Loucy (cell line): ENCODE results near the gene ARMH3.

Experiments used
- H2AFZ ChIP-seq: fragments of 200-600 bp; sonication (generic); 2 replicates; pipeline ENCODE4 v1.6.0; 2016; ENCODE audit warnings: antibody characterized with exemption, mild to moderate bottlenecking, low read length, moderate library complexity
- H3F3A ChIP-seq: fragments of 200-600 bp; 2 replicates; pipeline ENCODE4 v1.6.0; 2016; ENCODE audit warnings: antibody characterized with exemption, low read depth, mild to moderate bottlenecking
- H3K27me3 ChIP-seq: fragments of 200-600 bp; sonication (generic); 2 replicates; pipeline ENCODE4 v1.6.1; 2014; ENCODE audit warnings: low read length, mild to moderate bottlenecking; ENCODE audit not compliant: insufficient read depth, poor library complexity, severe bottlenecking
- H3K36me3 ChIP-seq: fragments of 200-600 bp; sonication (generic); 2 replicates; pipeline ENCODE4 v1.6.1; 2016; ENCODE audit warnings: low read length; ENCODE audit not compliant: insufficient read depth
- H3K4me1 ChIP-seq: fragments of 200-600 bp; sonication (generic); 2 replicates; pipeline ENCODE4 v1.5.1; 2014; ENCODE audit warnings: low read length, mild to moderate bottlenecking; ENCODE audit not compliant: insufficient read depth, poor library complexity, severe bottlenecking
- H3K4me2 ChIP-seq: fragments of 200-600 bp; sonication (generic); 2 replicates; pipeline ENCODE4 v1.6.0; 2014; ENCODE audit warnings: antibody characterized with exemption, low read length, low read depth, mild to moderate bottlenecking; ENCODE audit not compliant: poor library complexity, severe bottlenecking
- H3K4me3 ChIP-seq: fragments of 200-600 bp; sonication (generic); 2 replicates; pipeline ENCODE4 v1.5.1; 2014; ENCODE audit warnings: low read length, mild to moderate bottlenecking, mixed read lengths; ENCODE audit not compliant: poor library complexity, severe bottlenecking
- H3K79me2 ChIP-seq: fragments of 200-600 bp; sonication (generic); 2 replicates; pipeline ENCODE4 v1.6.1; 2014; ENCODE audit warnings: low read length; ENCODE audit not compliant: insufficient read depth
- H3K9ac ChIP-seq: fragments of 200-600 bp; sonication (generic); 2 replicates; pipeline ENCODE4 v1.6.0; 2014; ENCODE audit warnings: mild to moderate bottlenecking, low read depth, low read length, moderate library complexity; ENCODE audit not compliant: poor library complexity, severe bottlenecking
- H3K9me2 ChIP-seq: fragments of 200-600 bp; sonication (generic); replicated peaks from 2 replicates; pipeline ENCODE4 v1.6.1; 2016; ENCODE audit warnings: low read depth, low read length, mixed read lengths
- H3K9me3 ChIP-seq: fragments of 200-600 bp; sonication (generic); 2 replicates; pipeline ENCODE4 v1.6.1; 2014; ENCODE audit warnings: mild to moderate bottlenecking, antibody characterized with exemption, low read length, low read depth; ENCODE audit not compliant: insufficient read depth
- H4K20me1 ChIP-seq: fragments of 200-600 bp; sonication (generic); 2 replicates; pipeline ENCODE4 v1.6.0; 2014; ENCODE audit warnings: antibody characterized with exemption, low read length, mild to moderate bottlenecking; ENCODE audit not compliant: insufficient read depth, poor library complexity, severe bottlenecking
- CTCF ChIP-seq: fragments of 200-600 bp; sonication (generic); conservative IDR thresholded peaks from 2 replicates; pipeline ENCODE4 v1.5.1; 2014; ENCODE audit warnings: mild to moderate bottlenecking, antibody characterized with exemption, low read length
- EZH2phosphoT487 ChIP-seq: fragments of 200-600 bp; IDR thresholded peaks from 2 replicates; pipeline ENCODE4 v1.6.1; 2018; ENCODE audit warnings: antibody characterized with exemption, mild to moderate bottlenecking, moderate library complexity, borderline replicate concordance

ARMH3 gene

GRCh38 chr10:101967119-101967518 lies 88.9 kb downstream of the ARMH3 start:
- H3F3A ChIP-seq = no peaks in the 10 kb centered on the region
- H3K27me3 ChIP-seq = no peaks in the 10 kb centered on the region
- no peaks in the 10 kb centered on the region for H3K9me2 ChIP-seq
- no peaks in the 10 kb centered on the region for H3K9me3 ChIP-seq
- H2AFZ ChIP-seq = no peak overlapping the region
- H3K4me2 ChIP-seq = no peak overlapping the region
- H3K79me2 ChIP-seq = no peaks in the 10 kb centered on the region
- H3K36me3 ChIP-seq = peaks cover 32% of the 10 kb centered on the region
- peaks cover 15% of the 10 kb centered on the region for H3K4me1 ChIP-seq
- H3K9ac ChIP-seq = no peak overlapping the region
- TF ChIP-seq EZH2phosphoT487 = no peak
- no peak for TF ChIP-seq CTCF
- no peak overlapping the region for H3K4me3 ChIP-seq
- no peaks in the 10 kb centered on the region for H4K20me1 ChIP-seq

GRCh38 chr10:101965075-101965765 lies 90.8 kb downstream of the ARMH3 start:
- no peak for TF ChIP-seq CTCF
- no peak for TF ChIP-seq EZH2phosphoT487
- Histone ChIP-seq H3K4me3 (no peak overlapping the region), H3K79me2 (no peaks in the 10 kb centered on the region), H4K20me1 (no peaks in the 10 kb centered on the region), H3K9me2 (no peaks in the 10 kb centered on the region), H3K4me1 (peaks cover 15% of the 10 kb centered on the region), H3K9ac (no peak overlapping the region), H3F3A (no peaks in the 10 kb centered on the region), H2AFZ (no peak overlapping the region), H3K9me3 (no peaks in the 10 kb centered on the region), H3K36me3 (peaks cover 16% of the 10 kb centered on the region), H3K4me2 (no peak overlapping the region), H3K27me3 (no peaks in the 10 kb centered on the region)

- no peak overlapping the region for H3K4me2 ChIP-seq
- H2AFZ ChIP-seq = no peak overlapping the region
- peaks cover 5% of the 10 kb centered on the region; the same call in 1 of the 2 replicates for H3K36me3 ChIP-seq
- peaks cover under 1% of the 10 kb centered on the region for H3K4me1 ChIP-seq
- H3K4me3 ChIP-seq = no peak overlapping the region
- no peak overlapping the region for H3K9ac ChIP-seq
- no peaks in the 10 kb centered on the region for H3K9me2 ChIP-seq
- H4K20me1 ChIP-seq = no peaks in the 10 kb centered on the region
- H3K79me2 ChIP-seq = no peaks in the 10 kb centered on the region
- TF ChIP-seq CTCF (no peak), EZH2phosphoT487 (no peak)
- H3F3A ChIP-seq = no peaks in the 10 kb centered on the region
- no peaks in the 10 kb centered on the region for H3K9me3 ChIP-seq
- no peaks in the 10 kb centered on the region for H3K27me3 ChIP-seq
These were observed 94.1 kb downstream of the ARMH3 start for GRCh38 chr10:101961591-101962498.
